AG09309 (cell line): ENCODE results near the gene METAP1D.

Source experiments
- DNase-seq: peaks from one replicate; pipeline ENCODE4 v3.0.0-alpha.2; 2010; ENCODE audit warnings: low read depth
- H3K4me3 ChIP-seq: 2 replicates; pipeline ENCODE4 v1.5.1; 2011; ENCODE audit warnings: mild to moderate bottlenecking, low read depth, low read length, moderate library complexity; ENCODE audit not compliant: control insufficient read depth
- CTCF ChIP-seq: IDR thresholded peaks from 2 replicates; pipeline ENCODE4 v1.5.1; 2011; ENCODE audit warnings: mild to moderate bottlenecking, low read depth, low read length, inconsistent platforms; ENCODE audit not compliant: insufficient read depth, control insufficient read depth; ENCODE audit errors: missing control alignments

Gene METAP1D

DNA sequence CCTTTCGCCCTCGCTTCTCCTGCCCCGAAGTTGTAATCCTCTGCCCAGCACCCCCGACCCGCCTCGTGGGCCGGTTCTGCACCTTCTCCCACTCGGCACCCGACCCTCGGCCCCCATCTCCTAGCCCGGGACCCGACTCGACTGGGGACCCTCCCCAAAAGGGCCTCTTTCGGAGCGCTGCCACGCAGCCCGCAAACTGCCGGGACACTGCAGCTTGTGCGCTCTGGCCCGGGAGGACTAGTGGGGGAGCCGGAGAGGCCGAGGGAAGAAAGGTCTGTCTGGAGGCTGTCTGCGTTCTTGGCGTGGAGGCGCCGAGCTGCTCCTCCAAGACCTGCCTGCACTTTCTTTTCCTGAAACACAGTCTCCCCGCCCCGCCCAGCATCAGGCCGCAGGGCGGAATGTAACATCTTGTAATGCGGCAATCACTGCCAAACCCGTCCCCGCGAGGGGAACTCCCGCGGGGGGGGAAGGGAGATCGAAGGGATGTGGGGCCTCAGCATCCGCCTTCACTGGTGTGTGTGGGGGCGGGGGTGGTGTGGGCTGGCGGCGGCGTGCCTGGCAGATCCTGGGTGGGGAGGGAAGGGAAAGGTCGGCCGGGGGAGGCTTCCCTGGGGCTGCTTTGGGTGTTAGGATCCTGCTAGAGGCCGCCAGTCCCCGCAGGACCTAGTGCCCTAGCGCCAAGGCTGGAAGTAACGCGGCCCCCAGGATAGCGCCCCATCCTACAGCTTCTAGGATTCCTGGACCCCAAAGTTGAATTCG lies 95.6 kb downstream of the METAP1D start:
- TF ChIP-seq CTCF: no peak
- peak overlapping the region; percentile 81 for H3K4me3 ChIP-seq
- DNase-seq: peak; percentile 79

DNA sequence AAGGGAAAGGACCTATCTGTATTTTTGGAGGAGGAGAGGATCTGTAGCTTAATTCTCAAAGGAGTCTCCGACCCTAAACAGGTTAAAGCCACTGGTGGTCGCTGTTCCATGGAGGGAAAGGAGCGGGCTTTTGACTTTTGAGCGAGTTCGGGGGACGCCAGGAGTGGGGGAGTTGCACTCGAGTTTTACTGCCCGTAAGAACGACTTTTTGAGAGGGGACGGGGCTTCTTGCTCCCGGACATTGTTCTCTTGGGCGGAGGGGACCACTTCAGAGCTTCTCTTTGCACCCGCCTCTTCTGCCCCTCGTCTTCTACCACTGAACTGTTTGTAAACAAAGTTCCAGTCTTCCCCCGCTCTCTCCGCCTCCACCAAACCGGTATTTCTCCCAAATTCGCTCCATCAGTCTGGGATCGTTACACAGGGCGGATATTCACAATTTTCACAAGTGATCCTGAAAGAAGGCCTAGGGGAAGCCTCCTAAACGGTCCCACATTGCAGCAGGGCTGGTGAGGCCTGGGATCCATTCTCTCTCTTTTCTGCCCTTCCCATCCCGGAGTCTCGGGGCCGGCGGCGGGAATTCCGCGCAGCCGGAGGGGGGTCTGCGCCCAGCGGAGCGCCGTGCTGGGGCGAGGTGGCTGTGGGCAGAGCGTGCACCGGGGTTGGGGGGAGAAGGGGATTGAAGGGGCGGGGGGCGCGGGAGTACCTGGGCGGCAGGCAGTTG lies 96.3 kb downstream of the METAP1D start:
- H3K4me3 ChIP-seq: peak overlapping the region; percentile 81
- no peak for DNase-seq
- no peak for TF ChIP-seq CTCF

- H3K4me3 ChIP-seq: peak overlapping the region; percentile 48
- no peak for TF ChIP-seq CTCF
- DNase-seq: peak; percentile 86
Observed at GRCh38 chr2:172096626-172097547, 97.1 kb downstream of the METAP1D start.

- peak overlapping the region; percentile 10 for H3K4me3 ChIP-seq
- no peak for DNase-seq
- no peak for TF ChIP-seq CTCF
Observed at GRCh38 chr2:172097557-172098131, 97.9 kb downstream of the METAP1D start.

GRCh38 chr2:172098287-172098649 lies 98.5 kb downstream of the METAP1D start:
- no peak overlapping the region for H3K4me3 ChIP-seq
- DNase-seq: no peak
- TF ChIP-seq CTCF: no peak
